HG03095 (cell line): Measurements from ENCODE around the gene OTOA.
"Not testable (repeated sequence)": the region's sequence is repeated elsewhere in the genome, so short reads cannot be mapped to it uniquely, and the experiment has no call there.

Source experiments
- ATAC-seq: cut with Tn5 transposase; IDR thresholded peaks from one replicate; pipeline ENCODE4 v1.9.1; 2021; ENCODE audit warnings: moderate library complexity; ENCODE audit not compliant: unreplicated experiment

Gene OTOA

GRCh38 chr16:21639493-21639892 is 24.3 kb upstream of the OTOA start:
- ATAC-seq = no peak

GRCh38 chr16:21641916-21642315 is 21.9 kb upstream of the OTOA start:
- no peak for ATAC-seq

DNA sequence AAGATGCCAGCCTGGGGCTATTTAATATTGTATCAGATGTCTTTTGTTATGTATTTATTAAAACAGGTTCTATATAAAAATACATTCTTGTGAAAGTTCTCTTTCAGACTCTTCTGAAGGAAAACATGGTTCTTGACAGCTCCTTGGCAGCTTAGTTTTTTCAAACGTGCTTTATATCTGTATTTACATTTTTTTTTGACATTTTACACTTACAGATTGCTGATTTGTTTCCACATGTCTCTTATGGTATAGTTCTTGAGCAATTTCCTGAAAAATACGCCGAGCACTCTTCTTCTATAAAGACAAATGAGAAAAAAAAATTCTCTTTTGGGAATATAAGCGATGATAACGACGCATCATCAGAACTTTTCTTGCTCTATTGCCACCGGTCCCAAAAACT is 20.9 kb upstream of the OTOA start:
- ATAC-seq = no peak

GRCh38 chr16:21643785-21644184 is 20.0 kb upstream of the OTOA start:
- ATAC-seq = no peak

DNA sequence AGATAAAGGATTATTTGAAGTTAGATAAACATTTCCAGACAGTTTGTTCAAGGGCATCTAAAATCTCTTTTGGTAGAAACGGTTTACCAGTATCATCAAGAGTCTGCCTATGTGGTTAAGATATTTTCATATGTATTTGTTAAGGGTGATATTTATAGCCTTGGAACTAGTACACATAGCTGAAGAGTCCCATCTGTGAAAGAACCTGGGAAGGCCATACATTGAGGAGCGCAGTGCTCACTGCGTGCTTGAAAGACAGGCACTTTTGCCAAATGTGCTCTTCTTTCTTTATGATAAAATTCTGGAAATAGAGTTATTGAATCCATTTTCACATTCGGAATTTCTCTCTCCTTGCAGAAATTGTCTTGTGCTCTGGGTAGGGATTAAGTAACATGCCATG is 19.1 kb upstream of the OTOA start:
- no peak for ATAC-seq

GRCh38 chr16:21645261-21645721 is 18.5 kb upstream of the OTOA start:
- peak; percentile 32 for ATAC-seq

DNA sequence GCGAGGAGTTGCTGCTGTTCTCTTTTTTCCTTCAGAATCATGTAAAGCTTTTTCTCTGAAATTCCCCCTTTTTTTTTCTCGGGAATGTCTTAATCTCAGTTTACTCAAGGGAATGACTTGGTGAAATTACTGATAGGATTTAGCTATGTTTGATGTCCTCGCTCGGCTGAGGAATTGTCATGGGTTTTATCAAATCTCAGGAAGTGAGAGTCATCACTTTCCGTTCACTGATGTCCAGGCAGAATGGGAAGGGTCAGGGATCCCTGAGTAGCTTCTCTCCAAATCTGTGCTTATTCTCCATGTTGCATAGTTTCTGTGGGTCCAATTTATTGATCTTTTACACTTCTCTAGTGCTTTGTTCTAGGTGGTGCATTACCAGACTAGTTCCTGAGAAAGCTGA is 17.7 kb upstream of the OTOA start:
- no peak for ATAC-seq

DNA sequence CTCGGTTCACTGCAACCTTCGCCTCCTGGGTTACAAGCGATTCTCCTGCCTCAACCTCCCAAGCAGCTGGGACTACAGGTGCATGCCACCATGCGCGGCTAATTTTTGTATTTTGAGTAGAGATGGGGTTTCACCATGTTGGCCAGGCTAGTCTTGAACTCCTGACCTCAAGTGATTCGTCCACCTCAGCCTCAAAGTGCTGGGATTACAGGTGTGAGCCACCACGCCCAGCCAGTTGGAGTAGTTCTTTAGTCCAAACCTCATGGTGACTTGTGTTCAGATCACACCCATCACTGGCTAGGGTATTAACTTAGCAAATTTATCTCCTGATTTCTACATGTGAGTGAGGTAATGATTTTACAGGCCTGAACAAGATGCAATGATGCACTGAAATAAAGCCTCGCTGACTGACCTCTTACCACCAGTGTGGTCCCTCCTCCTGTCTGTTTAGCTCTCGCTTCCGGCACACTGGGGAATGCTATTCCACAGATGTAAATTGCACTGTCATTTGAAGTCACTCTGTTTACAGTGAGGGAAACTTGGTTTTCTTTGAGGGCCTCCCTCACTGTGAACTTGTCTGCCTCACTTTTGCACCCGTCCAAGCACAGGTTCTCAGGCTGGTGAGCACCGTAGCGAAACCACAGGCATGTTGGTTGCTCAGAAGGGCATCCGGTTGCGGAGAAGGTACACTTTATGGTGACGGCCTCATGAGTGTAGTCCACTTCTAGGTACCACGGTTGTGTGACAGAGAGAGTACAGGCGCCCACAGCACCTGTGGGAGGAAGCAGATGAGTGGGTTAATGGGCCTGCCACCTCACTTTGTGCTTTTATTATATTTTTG is 16.8 kb upstream of the OTOA start:
- peak; percentile 84 for ATAC-seq

DNA sequence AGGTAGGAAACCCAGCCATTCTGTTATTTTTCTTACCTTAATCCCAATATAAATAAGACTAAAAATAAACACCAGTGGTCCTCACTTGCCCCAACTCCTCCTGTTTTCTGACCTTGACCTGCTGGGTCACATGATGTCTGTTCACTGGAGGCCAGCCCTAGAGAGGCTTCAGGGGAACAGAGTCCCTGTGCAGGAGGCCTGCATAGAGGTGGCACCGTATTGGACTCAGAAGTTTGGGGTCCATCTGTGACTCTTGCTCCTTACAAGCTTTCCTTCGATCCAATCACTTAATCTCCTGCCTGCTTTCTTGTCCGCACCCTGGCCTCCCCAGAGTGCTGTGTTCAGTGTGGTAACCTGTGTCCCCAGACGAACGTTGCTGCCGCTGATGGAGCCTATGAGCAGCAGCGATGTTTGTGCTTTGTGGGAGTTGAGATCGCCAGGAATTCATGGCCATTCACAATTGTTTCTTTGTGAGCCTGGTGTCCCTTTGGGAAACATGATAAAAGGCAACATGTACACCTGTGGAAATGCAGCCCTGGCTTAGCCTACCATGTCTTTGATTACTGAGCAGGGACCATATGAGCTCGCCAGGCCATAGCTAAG is 16.1 kb upstream of the OTOA start:
- ATAC-seq = no peak

DNA sequence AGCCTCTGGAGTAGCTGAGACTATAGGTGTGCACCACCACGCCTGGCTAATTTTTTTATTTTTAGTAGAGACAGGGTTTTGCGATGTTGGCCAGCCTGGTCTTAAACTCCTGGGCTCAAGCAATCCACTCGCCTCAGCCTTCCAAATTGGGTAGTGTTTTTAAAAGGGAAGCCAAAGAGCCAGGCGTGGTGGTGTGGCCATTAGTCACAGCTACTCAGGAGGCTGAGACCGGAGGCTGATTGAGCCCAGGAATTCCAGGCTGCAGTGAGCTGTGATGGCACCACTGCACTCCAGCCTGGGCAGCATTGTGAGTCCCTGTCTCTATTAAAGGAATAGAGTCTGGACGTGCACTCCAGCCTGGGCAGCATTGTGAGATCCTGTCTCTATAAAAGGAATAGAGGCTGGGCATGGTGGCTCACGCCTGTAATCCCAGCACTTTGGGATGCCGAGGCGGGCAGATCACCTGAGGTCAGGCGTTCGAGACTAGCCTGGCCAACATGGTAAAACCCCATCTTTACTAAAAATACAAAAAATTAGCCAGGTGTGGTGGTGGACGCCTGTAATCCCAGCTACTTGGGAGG is 13.9 kb upstream of the OTOA start:
- not testable (repeated sequence) for ATAC-seq

DNA sequence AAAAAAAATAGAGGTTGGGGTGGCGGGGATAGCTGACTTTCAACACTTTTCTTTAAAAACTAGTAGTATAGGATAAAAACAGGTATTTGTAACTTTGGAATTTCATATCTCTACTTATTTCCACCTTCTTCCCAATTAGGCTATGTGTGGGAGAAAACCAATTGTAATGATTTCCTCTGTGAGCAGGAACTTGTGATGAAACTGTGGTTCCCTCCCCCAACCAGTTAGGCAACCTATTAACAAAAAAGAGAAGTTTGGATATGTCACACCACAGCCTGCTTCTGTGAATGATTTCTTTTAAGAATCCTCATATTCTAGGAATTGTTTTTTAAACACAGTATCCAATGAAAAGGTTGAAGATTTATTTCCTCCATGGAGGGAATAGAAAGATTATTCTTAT is 13.2 kb upstream of the OTOA start:
- no peak for ATAC-seq

DNA sequence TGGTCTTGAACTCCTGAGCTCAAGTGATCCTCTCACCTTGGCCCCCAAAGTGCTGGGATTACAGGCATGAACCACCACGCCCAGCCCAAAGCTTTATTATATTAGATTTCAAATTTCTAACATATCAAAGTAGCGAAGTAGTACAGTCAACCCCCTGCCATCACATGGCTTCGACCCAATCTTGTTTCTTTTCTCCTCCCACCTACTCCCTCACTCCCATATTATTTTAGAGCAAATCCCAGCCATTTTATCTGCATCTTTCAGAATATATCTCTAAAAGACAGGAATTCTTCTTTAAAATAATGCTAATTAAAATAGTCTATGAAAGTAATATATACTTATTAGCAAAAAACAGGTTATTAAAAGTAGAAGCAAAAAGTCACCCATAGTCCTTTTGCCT is 12.3 kb upstream of the OTOA start:
- ATAC-seq = no peak

DNA sequence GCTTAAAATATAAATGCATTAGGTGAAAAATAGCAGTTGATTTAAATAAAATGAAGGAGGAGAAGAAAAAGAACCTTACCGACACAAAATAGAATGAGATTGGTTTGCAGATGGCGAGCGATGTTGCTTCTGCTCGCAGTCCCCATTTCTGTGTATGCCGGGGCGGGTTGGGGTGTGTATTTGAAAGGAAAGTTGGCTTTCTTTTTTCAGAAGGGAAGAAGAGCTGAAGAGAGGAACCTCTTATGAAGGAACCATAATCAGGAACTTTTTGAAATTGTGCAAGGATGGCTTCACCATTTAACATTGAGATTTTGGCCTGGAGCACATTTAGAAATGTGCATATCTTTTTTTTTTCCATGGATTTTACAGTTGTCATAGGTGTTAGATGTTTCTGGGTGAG is 11.3 kb upstream of the OTOA start, which contains the start of gene IGSF6:
Gene IGSF6 (minus strand): TSS at position 156 of the 400 bp plus-strand sequence. CDS start 10 bp downstream, at position 146.
- ATAC-seq = no peak

DNA sequence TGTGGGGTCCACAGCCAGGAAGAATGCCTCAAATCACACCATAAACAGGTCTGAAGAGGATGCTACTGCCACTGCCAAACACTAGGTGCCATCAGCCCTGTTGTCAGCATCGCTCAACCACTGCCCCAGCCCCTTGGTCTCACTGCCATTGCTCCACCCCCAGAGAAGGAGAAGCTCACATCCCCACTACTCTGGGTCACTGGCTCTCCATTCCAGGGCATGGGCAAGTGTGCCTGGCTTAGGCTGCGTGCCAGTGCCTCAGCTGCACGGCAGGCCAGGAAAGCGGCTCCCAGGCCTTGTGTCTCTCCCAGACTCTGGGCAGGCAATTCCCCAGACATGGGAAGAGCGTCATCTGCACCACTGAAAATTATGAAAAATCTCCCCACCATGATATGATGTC is 10.2 kb upstream of the OTOA start:
- no peak for ATAC-seq

DNA sequence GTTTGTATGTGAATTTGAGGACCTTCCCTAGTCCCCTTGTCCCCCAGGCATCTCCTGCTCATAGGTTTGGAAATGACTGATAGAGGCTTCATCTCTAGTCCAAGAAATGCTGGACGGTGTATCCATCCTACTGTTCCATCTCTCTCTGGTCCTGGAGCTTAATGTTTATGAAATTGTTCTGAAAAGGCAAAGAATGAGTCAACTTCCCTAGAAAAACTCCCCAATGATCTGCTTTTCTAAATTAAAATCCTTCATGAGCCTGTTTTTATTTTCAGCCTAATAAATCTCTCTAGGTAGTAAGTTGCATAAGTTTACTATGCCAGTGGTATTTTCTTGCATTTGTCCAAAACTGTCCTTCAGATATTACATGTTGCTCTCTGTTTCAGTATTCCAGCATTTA is 9.3 kb upstream of the OTOA start:
- no peak for ATAC-seq

DNA sequence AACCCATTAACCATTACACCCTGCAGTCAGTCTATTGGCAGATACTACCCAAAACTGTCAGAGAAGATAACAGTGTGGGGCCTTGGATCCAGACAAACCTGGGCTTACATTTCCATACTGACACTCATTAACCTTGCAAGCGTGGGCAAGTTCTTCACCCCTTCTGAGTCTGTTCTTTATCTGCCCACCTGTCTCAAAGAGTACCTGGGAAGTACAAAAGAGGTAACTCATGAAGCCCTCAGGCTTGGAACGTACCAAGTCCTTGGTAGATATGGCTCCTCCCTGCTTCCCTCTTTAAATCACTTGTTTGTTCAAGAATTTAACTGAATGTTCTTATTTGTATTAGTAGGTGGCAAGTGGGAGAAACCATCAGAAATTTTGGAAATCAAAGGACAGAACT is 8.9 kb upstream of the OTOA start:
- no peak for ATAC-seq

DNA sequence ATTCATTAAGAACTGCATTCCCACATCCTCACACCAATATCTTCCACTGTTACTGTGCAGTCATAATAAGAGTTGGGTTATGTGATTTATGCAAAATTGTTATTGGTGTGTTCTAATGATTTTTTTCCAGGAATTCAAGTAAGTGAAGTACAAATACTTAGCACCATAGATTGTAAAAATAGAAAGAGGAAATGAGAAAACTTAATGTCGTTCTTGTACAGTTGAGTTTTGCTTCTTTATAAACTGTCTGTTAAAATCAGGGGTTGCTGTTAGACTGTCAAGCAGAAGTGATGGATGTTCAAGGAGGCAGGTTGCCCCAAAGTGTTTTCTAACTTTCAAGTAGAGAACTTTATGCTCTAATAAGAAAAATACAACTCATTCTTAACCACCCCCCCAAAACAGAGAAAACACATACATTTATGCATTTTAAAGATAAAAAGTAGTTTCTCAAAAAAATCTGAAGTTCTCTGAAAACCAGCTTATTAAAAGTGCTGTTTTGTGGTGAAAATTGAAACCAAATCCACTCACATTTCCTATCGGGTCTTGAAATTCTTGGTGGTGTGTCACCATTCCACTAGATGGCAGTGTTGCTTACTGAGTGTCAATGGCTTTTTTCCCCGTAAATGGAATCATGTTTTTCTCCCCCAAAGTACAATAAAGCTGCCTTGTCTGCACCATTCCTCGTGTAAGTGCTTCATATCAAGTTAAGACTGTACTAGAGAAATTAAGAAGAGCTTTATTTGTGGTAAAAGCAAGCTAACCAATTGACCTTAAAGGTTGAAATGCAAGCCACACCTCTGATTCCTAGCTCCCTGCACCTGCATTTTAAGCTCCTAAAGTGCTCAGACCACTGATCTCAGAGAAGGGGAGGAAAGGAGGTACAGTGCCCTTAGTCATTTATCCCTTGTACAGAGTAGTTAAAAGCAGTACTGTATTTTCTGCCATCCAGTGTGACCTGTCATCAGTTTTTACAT is 6.7 kb upstream of the OTOA start:
- ATAC-seq = no peak

GRCh38 chr16:21659124-21659523 is 4.6 kb upstream of the OTOA start:
- ATAC-seq = no peak

DNA sequence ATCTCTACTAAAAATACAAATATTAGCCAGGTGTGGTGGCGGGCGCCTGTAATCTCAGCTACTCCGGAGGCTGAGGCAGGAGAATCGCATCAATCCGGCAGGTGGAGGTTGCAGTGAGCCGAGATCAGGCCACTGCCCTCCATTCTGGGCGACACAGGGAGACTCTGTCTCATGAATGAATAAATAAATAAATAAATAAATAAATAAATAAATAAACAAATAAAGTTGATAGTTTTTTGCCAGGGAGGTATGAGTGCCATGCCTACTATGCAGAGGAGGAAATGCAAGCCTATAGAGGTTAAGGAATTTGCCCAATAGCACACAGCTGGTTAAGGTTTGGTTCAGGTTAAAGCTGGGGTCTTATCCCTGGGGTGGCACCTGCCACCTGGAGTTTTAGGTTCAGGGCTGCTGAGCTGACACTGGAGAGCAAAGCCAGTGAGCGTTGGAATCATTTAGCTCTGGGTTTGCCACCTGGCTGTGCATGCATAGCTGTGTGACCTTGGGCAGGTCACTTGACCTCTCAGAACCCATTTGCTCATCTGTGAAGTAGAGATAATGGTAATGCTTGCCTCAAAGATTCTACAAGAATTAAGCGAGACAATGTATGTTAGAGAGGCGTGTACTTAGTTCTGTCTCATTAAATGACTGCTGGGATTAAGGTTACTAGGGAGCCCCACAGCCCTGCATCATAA is 1.2 kb downstream of the OTOA start:
- no peak for ATAC-seq

GRCh38 chr16:21666772-21667171 is 3.0 kb downstream of the OTOA start:
- no peak for ATAC-seq
